Osteocyte (in vitro differentiated cells): ENCODE measurements around the gene CNOT8. TPM values are rescaled to one million over a fixed set of nuclear protein-coding genes. Genes with fewer than 3 reads are reported as not detected.
"Not testable (repeated sequence)": the region's sequence is repeated elsewhere in the genome, so short reads cannot be mapped to it uniquely, and the experiment has no call there.

Experiments
- DNase-seq: peaks from one replicate; pipeline ENCODE4 v3.0.0; 2021; ENCODE audit warnings: mixed read lengths; ENCODE audit not compliant: unreplicated experiment; ENCODE audit errors: extremely low spot score
- H3K27ac Mint-ChIP-seq: one replicate; pipeline ENCODE4 v1.8.0; 2021; ENCODE audit warnings: mild to moderate bottlenecking, mixed read lengths; ENCODE audit not compliant: unreplicated experiment
- H3K27me3 Mint-ChIP-seq: one replicate; pipeline ENCODE4 v1.8.0; 2021; ENCODE audit warnings: mixed read lengths; ENCODE audit not compliant: unreplicated experiment
- H3K36me3 Mint-ChIP-seq: one replicate; pipeline ENCODE4 v1.8.0; 2021; ENCODE audit warnings: mixed read lengths; ENCODE audit not compliant: unreplicated experiment
- H3K4me1 Mint-ChIP-seq: one replicate; pipeline ENCODE4 v1.8.0; 2021; ENCODE audit warnings: mixed read lengths; ENCODE audit not compliant: unreplicated experiment
- H3K4me3 Mint-ChIP-seq: one replicate; pipeline ENCODE4 v1.8.0; 2021; ENCODE audit warnings: mild to moderate bottlenecking, moderate library complexity, mixed read lengths; ENCODE audit not compliant: unreplicated experiment
- H3K9me3 Mint-ChIP-seq: one replicate; pipeline ENCODE4 v1.8.0; 2021; ENCODE audit warnings: mixed read lengths; ENCODE audit not compliant: unreplicated experiment
- total RNA-seq: library from RNA; stranded (reverse); gene quantifications from 2 replicates; pipeline ENCODE4 v1.2.1, GENCODE V29; 2021
- TF ChIP-seq, protein P1 (sequence below): fragments of 200-600 bp; sonication (generic); IDR thresholded peaks from 2 replicates; pipeline ENCODE4 v1.5.0; 2021; ENCODE audit warnings: antibody characterized with exemption, mild to moderate bottlenecking, moderate library complexity

CNOT8 gene
- total RNA-seq, 1 donor from 2014 or later = 49.2 TPM

DNA sequence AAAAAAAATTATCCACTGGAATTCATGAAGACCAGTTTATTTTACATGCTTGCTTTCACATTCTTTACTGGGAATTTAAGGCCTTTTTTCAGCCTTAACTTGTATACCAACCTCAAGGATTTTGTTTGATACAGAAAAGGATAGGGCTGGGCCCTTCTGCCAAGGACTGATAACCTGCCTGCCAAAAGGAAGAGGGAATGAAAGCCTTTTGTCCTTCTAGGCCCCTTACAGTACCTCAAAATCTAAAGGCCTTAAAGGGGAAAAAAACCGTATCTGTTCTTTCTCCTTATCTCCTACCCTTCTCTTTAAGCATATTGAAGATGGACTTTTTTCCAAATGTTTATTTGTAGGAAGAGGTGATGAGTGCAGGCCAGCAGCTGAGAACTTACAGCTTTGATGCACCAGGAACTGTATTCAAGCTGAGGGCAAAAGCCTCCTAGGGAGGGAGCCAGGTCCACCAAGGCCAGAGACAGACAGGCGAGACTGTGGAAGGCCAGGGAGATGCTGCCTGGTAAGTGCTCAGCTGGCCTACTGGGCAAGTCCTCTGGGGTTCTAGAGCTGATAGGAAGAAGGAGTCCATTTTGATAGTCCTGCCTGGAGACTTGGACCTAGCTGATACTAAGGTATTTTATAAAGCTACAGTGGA is 39.8 kb upstream of the CNOT8 start:
- DNase-seq = no peak
- no peaks in the 10 kb centered on the region for H3K27me3 Mint-ChIP-seq
- TF ChIP-seq, protein P1, sequence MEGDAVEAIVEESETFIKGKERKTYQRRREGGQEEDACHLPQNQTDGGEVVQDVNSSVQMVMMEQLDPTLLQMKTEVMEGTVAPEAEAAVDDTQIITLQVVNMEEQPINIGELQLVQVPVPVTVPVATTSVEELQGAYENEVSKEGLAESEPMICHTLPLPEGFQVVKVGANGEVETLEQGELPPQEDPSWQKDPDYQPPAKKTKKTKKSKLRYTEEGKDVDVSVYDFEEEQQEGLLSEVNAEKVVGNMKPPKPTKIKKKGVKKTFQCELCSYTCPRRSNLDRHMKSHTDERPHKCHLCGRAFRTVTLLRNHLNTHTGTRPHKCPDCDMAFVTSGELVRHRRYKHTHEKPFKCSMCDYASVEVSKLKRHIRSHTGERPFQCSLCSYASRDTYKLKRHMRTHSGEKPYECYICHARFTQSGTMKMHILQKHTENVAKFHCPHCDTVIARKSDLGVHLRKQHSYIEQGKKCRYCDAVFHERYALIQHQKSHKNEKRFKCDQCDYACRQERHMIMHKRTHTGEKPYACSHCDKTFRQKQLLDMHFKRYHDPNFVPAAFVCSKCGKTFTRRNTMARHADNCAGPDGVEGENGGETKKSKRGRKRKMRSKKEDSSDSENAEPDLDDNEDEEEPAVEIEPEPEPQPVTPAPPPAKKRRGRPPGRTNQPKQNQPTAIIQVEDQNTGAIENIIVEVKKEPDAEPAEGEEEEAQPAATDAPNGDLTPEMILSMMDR = no peak
- no peak overlapping the region for H3K27ac Mint-ChIP-seq
- no peaks in the 10 kb centered on the region for H3K4me1 Mint-ChIP-seq
- no peak overlapping the region for H3K4me3 Mint-ChIP-seq
- H3K36me3 Mint-ChIP-seq = peaks cover 60% of the 10 kb centered on the region
- H3K9me3 Mint-ChIP-seq = no peaks in the 10 kb centered on the region

DNA sequence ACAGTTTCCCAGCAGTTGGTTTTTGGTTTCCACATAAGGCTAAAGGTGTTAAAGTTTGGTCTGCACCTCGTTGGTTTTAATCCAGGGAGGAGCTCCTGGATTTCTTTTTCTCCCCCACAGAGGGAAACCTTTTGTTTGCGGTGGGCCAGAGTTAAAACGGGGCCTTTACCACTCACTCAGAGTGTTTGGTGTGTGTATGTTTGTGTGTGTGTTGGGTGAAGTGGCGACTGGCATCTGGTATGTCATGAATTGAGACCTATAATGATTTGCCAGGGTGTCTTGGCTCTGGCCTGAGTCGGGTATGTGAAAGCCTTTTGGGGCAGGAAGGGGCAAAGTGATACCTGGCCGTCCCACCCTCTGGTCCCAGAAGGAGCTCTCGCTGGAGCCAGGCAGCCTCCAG is 38.9 kb upstream of the CNOT8 start:
- H3K4me1 Mint-ChIP-seq = no peaks in the 10 kb centered on the region
- no peak overlapping the region for H3K27ac Mint-ChIP-seq
- no peaks in the 10 kb centered on the region for H3K27me3 Mint-ChIP-seq
- TF ChIP-seq, protein P1 = no peak
- no peak for DNase-seq
- H3K4me3 Mint-ChIP-seq = no peak overlapping the region
- no peaks in the 10 kb centered on the region for H3K9me3 Mint-ChIP-seq
- H3K36me3 Mint-ChIP-seq = peaks cover 56% of the 10 kb centered on the region

DNA sequence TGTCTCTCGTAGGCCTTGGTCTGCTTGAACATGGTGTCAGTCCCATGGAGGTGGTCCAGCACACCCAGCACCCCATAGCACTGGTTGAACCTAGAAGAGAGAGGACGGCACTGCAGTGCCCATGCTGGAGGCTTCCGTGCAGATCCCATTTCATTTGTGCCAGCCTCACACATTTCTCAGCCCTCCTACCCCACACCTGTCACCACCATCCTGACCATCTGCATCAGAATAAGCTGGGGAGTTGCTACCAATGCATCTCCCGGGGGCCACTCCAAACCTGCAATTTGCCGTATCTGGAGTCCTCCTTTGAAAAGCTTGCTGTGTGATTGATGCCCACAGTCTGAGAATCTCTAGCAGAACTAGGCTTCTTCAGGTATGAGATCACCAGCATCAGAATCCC is 38.0 kb upstream of the CNOT8 start:
- TF ChIP-seq, protein P1 = no peak
- no peaks in the 10 kb centered on the region for H3K27me3 Mint-ChIP-seq
- peaks cover 48% of the 10 kb centered on the region for H3K36me3 Mint-ChIP-seq
- H3K4me1 Mint-ChIP-seq = no peaks in the 10 kb centered on the region
- no peaks in the 10 kb centered on the region for H3K9me3 Mint-ChIP-seq
- no peak overlapping the region for H3K4me3 Mint-ChIP-seq
- no peak overlapping the region for H3K27ac Mint-ChIP-seq
- no peak for DNase-seq

DNA sequence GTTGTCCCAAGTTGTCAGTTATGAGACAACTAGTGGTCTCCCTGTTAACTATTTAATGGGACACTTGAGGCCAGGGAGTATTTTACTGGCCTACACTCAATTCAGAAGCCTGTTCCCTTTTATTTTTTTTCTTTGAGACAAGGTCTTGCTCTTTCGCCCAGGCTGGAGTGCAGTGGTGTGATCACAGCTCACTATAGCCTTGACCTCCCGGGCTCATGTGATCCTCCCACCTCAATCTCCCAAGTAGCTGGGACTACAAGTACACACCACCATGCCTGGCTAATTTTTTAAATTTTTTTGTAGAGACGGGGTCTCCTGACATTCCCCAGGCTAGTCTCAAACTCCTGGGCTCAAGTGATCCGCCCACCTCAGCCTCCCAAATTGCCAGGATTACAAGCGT is 35.5 kb upstream of the CNOT8 start:
- not testable (repeated sequence) for H3K4me1 Mint-ChIP-seq, H3K9me3 Mint-ChIP-seq, H3K27me3 Mint-ChIP-seq, H3K27ac Mint-ChIP-seq, H3K4me3 Mint-ChIP-seq, DNase-seq
- H3K36me3 Mint-ChIP-seq = peaks cover 35% of the 10 kb centered on the region

DNA sequence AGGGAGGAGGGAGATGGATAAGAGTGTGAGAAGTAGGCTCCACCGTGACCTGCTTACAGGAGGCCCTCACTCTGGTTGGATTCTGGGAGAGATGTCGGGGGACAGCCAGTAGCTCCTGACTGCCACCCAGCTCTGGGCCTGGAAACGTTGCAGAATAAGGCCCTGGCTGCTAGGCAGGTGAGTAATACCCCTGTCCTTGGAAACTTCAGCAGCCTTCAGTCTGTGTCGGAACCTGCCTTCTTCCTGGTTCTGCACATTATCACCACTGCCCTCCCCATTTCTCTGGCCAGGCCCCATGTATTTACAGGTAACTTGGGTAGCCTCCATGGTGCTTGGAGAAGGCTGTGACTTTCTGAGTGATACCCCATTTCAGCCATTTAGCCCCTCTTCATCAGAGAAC is 34.8 kb upstream of the CNOT8 start:
- TF ChIP-seq, protein P1 = no peak
- Mint-ChIP-seq H3K9me3 (no peaks in the 10 kb centered on the region), H3K27ac (no peak overlapping the region), H3K36me3 (peaks cover 36% of the 10 kb centered on the region), H3K4me3 (no peak overlapping the region), H3K4me1 (no peaks in the 10 kb centered on the region), H3K27me3 (no peaks in the 10 kb centered on the region)
- DNase-seq = no peak

DNA sequence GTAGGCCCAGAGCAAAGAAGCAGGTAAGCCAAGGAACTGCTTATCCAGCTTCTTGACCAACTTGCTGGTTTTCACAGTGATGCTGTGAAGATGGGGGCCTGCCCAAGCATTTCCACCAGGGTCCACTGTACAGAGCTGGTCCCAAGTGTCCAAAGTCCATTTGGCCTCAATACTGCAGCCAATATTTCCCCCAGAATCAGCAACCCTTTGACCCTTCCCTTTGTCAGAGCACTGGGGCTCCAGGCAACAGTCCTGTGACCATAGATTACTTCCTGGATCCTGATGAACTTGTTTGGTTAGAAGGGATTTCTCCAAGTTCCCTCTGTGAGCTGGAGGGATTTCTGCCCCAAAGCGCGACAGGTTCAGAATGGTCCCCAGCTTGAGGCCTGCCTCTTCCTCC is 34.4 kb upstream of the CNOT8 start:
- no peak overlapping the region for H3K4me3 Mint-ChIP-seq
- TF ChIP-seq, protein P1 = no peak
- H3K9me3 Mint-ChIP-seq = no peaks in the 10 kb centered on the region
- H3K4me1 Mint-ChIP-seq = no peaks in the 10 kb centered on the region
- no peak overlapping the region for H3K27ac Mint-ChIP-seq
- peaks cover 32% of the 10 kb centered on the region for H3K36me3 Mint-ChIP-seq
- no peaks in the 10 kb centered on the region for H3K27me3 Mint-ChIP-seq
- no peak for DNase-seq
